ENCODE data around the gene MRPL48. TPM values are rescaled to one million over a fixed set of nuclear protein-coding genes. Genes with fewer than 3 reads are reported as not detected.

MRPL48 gene
- total RNA-seq, 2 experiments from 2014 or later = 41.3 to 44.9 TPM

GRCh38 chr11:73814812-73815211 lies 27.1 kb downstream of the MRPL48 start:
- H3K27ac Mint-ChIP-seq = no peak overlapping the region

DNA sequence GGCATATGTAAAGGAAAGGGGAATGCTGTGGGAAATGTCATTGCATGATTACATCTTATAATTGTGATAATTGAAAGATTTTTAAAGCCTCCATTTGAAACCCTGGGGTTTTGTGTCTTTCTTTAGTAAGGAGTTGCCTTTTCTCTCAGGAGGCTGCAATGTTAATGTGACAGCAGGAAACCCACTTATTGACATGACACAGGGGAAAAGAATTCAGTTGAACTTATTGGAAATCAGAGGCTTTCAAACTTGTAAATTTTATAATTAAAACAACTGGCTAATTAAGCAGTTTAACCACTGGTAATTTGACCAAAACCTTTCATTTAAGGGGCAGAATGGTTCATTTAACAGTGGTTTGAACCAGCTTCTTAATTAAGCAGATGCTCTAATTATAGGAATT lies 31.2 kb downstream of the MRPL48 start:
- Mint-ChIP-seq H3K36me3 (ENCODE audit: low read depth) (peaks cover 4% of the 10 kb centered on the region), H3K4me1 (ENCODE audit: low read depth) (no peaks in the 10 kb centered on the region), H3K27me3 (no peaks in the 10 kb centered on the region), H3K27ac (no peak overlapping the region), H3K4me3 (no peak overlapping the region), H3K9me3 (no peaks in the 10 kb centered on the region)
- no peak for ATAC-seq
- DNase-seq = no peak
- TF ChIP-seq, protein P1, sequence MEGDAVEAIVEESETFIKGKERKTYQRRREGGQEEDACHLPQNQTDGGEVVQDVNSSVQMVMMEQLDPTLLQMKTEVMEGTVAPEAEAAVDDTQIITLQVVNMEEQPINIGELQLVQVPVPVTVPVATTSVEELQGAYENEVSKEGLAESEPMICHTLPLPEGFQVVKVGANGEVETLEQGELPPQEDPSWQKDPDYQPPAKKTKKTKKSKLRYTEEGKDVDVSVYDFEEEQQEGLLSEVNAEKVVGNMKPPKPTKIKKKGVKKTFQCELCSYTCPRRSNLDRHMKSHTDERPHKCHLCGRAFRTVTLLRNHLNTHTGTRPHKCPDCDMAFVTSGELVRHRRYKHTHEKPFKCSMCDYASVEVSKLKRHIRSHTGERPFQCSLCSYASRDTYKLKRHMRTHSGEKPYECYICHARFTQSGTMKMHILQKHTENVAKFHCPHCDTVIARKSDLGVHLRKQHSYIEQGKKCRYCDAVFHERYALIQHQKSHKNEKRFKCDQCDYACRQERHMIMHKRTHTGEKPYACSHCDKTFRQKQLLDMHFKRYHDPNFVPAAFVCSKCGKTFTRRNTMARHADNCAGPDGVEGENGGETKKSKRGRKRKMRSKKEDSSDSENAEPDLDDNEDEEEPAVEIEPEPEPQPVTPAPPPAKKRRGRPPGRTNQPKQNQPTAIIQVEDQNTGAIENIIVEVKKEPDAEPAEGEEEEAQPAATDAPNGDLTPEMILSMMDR (IDR thresholded peaks at IDR 0.05) = no peak
- intact Hi-C loops (cut with micrococcal nuclease) = no loop called here
- CTCF ChIA-PET = interaction anchor here (1.1 kb wide), 1 partner anchor 633 kb away, joined by 3 read pairs; no protein-coding TSS in a partner anchor
- POLR2A ChIA-PET = no interaction called here

More at GRCh38 chr11:73814812-73815211, 27.1 kb downstream of the MRPL48 start:
- intact Hi-C loops (cut with micrococcal nuclease) = no loop called here
- Mint-ChIP-seq H3K27me3 (no peaks in the 10 kb centered on the region), H3K4me3 (no peak overlapping the region), H3K4me1 (ENCODE audit: low read depth) (no peaks in the 10 kb centered on the region), H3K36me3 (ENCODE audit: low read depth) (peaks cover 4% of the 10 kb centered on the region), H3K9me3 (no peaks in the 10 kb centered on the region)
- TF ChIP-seq, protein P1 (IDR thresholded peaks at IDR 0.05) = no peak
- ATAC-seq (no peak), DNase-seq (no peak)
- ChIA-PET CTCF (no interaction called here), POLR2A (no interaction called here)

DNA sequence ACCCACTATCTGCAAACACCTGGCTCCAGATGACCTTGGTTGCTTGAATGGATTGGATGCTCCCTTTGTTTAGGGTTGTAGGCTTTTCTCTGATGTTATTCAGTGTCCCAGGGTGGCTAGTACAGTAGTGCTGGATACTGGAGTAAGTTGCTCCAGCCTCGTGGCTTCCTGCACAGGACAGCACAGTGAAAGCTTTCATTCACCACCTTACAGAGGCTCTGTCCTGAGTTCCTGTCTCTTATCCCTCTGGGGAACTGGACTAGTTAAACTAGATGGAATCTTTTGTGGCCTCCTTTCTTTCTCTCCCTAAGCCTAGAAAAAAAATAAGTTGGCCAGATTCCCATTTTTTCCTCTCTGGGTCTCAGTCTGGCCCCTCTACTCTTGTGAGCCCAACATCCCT lies 42.6 kb downstream of the MRPL48 start:
- H3K4me1 Mint-ChIP-seq (ENCODE audit: low read depth) = no peaks in the 10 kb centered on the region
- TF ChIP-seq, protein P1 (IDR thresholded peaks at IDR 0.05) = no peak
- no peak overlapping the region for H3K4me3 Mint-ChIP-seq
- H3K27me3 Mint-ChIP-seq = no peaks in the 10 kb centered on the region
- intact Hi-C loops (cut with micrococcal nuclease) = no loop called here
- no peaks in the 10 kb centered on the region for H3K9me3 Mint-ChIP-seq
- no peak overlapping the region for H3K27ac Mint-ChIP-seq
- DNase-seq (no peak), ATAC-seq (no peak)
- POLR2A ChIA-PET = no interaction called here
- CTCF ChIA-PET = no interaction called here
- peaks cover 18% of the 10 kb centered on the region for H3K36me3 Mint-ChIP-seq (ENCODE audit: low read depth)

DNA sequence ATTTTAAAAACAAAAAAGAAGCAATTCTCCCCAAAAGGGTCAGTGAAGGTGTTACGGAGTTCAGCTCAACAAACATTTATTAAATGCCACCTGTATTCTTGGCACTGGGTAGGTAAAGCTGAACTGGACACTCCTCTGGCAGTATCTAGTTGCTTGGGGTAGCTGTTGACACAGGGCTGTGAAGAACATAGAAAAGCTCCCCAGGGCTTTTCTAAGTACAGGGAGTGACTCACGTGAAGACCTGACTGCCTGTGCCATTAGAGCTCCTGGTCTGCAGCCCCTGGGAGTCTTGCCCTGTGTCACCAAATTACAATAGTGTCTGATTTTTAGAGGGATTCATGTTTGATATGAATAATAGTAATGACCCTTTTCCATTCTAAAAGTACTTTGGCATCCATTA lies 45.4 kb downstream of the MRPL48 start:
- Mint-ChIP-seq H3K4me3 (no peak overlapping the region), H3K27me3 (no peaks in the 10 kb centered on the region), H3K9me3 (no peaks in the 10 kb centered on the region), H3K4me1 (ENCODE audit: low read depth) (no peaks in the 10 kb centered on the region), H3K36me3 (ENCODE audit: low read depth) (peaks cover 9% of the 10 kb centered on the region), H3K27ac (no peak overlapping the region)
- CTCF ChIA-PET = interaction anchor here (1.6 kb wide), 1 partner anchor 173 kb away, joined by 3 read pairs; no protein-coding TSS in a partner anchor
- DNase-seq (no peak), ATAC-seq (no peak)
- intact Hi-C loops (cut with micrococcal nuclease) = no loop called here
- TF ChIP-seq, protein P1 (IDR thresholded peaks at IDR 0.05) = no peak
- POLR2A ChIA-PET = interaction anchor here (0.9 kb wide), 1 partner anchor 45 kb away, joined by 3 read pairs; no protein-coding TSS in a partner anchor

DNA sequence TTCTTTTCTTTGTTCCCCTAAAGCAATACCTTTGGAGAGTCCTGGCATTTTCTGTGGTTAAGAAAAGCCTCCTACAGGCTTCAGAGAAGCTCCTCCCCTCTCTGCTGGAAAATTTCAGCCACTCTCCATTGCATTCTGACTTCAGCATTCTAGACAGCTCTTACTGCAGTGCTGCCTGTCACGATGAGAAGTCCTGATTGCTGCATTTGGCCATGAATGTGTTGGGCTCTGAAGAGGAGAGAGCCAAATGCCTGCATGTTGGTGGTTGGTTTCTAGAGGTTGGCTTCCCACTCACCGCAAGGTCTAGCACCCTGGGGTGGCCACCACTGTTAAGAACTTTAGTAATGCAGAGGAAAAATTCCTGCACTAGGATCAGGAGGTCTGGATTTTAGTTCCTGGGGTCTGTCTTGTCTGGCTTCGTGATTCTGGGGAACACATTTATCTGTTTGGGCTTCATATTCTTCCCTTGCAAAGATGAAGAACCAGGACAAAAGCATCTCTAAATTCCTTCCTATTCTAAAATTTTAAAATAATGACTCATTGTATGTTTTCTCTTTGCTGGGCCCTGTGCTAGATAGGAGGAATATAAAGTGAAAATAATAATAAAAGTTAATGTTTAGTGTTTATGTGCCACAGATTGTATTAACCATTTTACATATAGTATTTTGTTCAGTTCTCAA lies 50.9 kb downstream of the MRPL48 start:
- ATAC-seq = no peak
- Mint-ChIP-seq H3K36me3 (ENCODE audit: low read depth) (peaks cover 7% of the 10 kb centered on the region), H3K4me1 (ENCODE audit: low read depth) (no peaks in the 10 kb centered on the region), H3K27ac (no peak overlapping the region), H3K4me3 (no peak overlapping the region), H3K9me3 (no peaks in the 10 kb centered on the region), H3K27me3 (no peaks in the 10 kb centered on the region)
- ChIA-PET CTCF (interaction anchor here (0.8 kb wide), 1 partner anchor 213 kb away, joined by 3 read pairs; no protein-coding TSS in a partner anchor), POLR2A (no interaction called here)
- intact Hi-C loops (cut with micrococcal nuclease) = no loop called here
- TF ChIP-seq, protein P1 (IDR thresholded peaks at IDR 0.05) = no peak
- no peak for DNase-seq
